Endodermal cell (in vitro differentiated cells): Measurements from ENCODE around the gene SLC17A3. TPM values are rescaled to one million over a fixed set of nuclear protein-coding genes. Genes with fewer than 3 reads are reported as not detected.

Experiments used
- DNase-seq: peaks from one replicate; pipeline ENCODE4 v3.0.0-alpha.2; 2017
- H3K27ac ChIP-seq: 2 replicates; pipeline ENCODE4 v1.5.1; 2013; ENCODE audit warnings: mild to moderate bottlenecking, low read depth, low read length, moderate library complexity
- H3K27me3 ChIP-seq: 2 replicates; pipeline ENCODE4 v1.6.1; 2013; ENCODE audit warnings: mild to moderate bottlenecking, low read length, moderate library complexity; ENCODE audit not compliant: insufficient read depth, control insufficient read depth, poor library complexity, severe bottlenecking
- H3K36me3 ChIP-seq: 2 replicates; pipeline ENCODE4 v1.7.0; 2013; ENCODE audit warnings: mild to moderate bottlenecking, low read length, moderate library complexity; ENCODE audit not compliant: control insufficient read depth, insufficient read depth
- H3K4me1 ChIP-seq: one replicate; pipeline ENCODE4 v1.7.0; 2013; ENCODE audit warnings: low read length; ENCODE audit not compliant: control insufficient read depth, insufficient read depth
- H3K4me3 ChIP-seq: 2 replicates; pipeline ENCODE4 v1.5.1; 2013; ENCODE audit warnings: mild to moderate bottlenecking, low read length, moderate library complexity
- H3K9ac ChIP-seq: 2 replicates; pipeline ENCODE4 v1.6.1; 2013; ENCODE audit warnings: mild to moderate bottlenecking, low read length, moderate library complexity; ENCODE audit not compliant: poor library complexity, severe bottlenecking; ENCODE audit errors: extremely low read depth
- H3K9me3 ChIP-seq: 2 replicates; pipeline ENCODE4 v1.6.1; 2013; ENCODE audit warnings: mild to moderate bottlenecking, low read length, moderate library complexity; ENCODE audit not compliant: control insufficient read depth
- H3K27ac Mint-ChIP-seq: 2 replicates; pipeline ENCODE4 v1.8.0; 2020; ENCODE audit warnings: mixed read lengths
- H3K27me3 Mint-ChIP-seq: 2 replicates; pipeline ENCODE4 v1.8.0; 2021; ENCODE audit warnings: mild to moderate bottlenecking, mixed read lengths; ENCODE audit not compliant: insufficient read depth
- H3K36me3 Mint-ChIP-seq: 2 replicates; pipeline ENCODE4 v1.8.0; 2020; ENCODE audit warnings: low read depth, mixed read lengths
- H3K4me1 Mint-ChIP-seq: 2 replicates; pipeline ENCODE4 v1.8.0; 2020; ENCODE audit warnings: mixed read lengths
- H3K4me3 Mint-ChIP-seq: 2 replicates; pipeline ENCODE4 v1.8.0; 2020; ENCODE audit warnings: mild to moderate bottlenecking, moderate library complexity, mixed read lengths
- H3K9me3 Mint-ChIP-seq: 2 replicates; pipeline ENCODE4 v1.8.0; 2020; ENCODE audit warnings: mild to moderate bottlenecking, mixed read lengths
- CTCF ChIP-seq: fragments of 200-600 bp; sonication (generic); conservative IDR thresholded peaks from 2 replicates; pipeline ENCODE4 v1.5.0; 2021; ENCODE audit warnings: antibody characterized with exemption, mild to moderate bottlenecking
- WGBS, 2 experiments: methylation state at CpG; one replicate each; pipeline versions ENCODE4 v1.1.5 to v1.1.7; 2013; ENCODE audit warnings: missing lambda C conversion rate in 2 of 2, mixed read lengths in 1 of 2; ENCODE audit not compliant: insufficient coverage in 1 of 2, insufficient read length in 1 of 2; 5-methylcytosine and 5-hydroxymethylcytosine counted together
- total RNA-seq, 2 donors: library from RNA; stranded (reverse); fragmentation: NEBNext Ultra II Directional in 1 of 2; extraction: Animal tissue kit (Norgen Biotek cat#: 25700) in 1 of 2; gene quantifications; 2 replicates in 1 of 2; 3 replicates in 1 of 2; pipeline ENCODE4 v1.2.1, GENCODE V29; 2021

The SLC17A3 gene
- total RNA-seq, 2 donors from 2014 or later = not detected

GRCh38 chr6:25916330-25916729 is 42.3 kb upstream of the SLC17A3 start:
- WGBS, 2 experiments = 92 to 100% methylated on average over 1 to 3 of the region's 3 CpGs
- H3K9me3 Mint-ChIP-seq = no peaks in the 10 kb centered on the region
- TF ChIP-seq CTCF = no peak

GRCh38 chr6:25913741-25914140 is 39.7 kb upstream of the SLC17A3 start:
- 75 to 85% methylated on average over 3 of the region's 3 CpGs for WGBS, 2 experiments
- Mint-ChIP-seq H3K4me3 (no peak overlapping the region), H3K27me3 (no peaks in the 10 kb centered on the region), H3K27ac (no peak overlapping the region), H3K36me3 (no peaks in the 10 kb centered on the region), H3K9me3 (no peaks in the 10 kb centered on the region), H3K4me1 (peaks cover 5% of the 10 kb centered on the region)
- Histone ChIP-seq H3K4me1 (no peaks in the 10 kb centered on the region), H3K4me3 (no peak overlapping the region), H3K9me3 (no peaks in the 10 kb centered on the region), H3K36me3 (no peaks in the 10 kb centered on the region), H3K27me3 (no peaks in the 10 kb centered on the region), H3K27ac (no peak overlapping the region), H3K9ac (no peak overlapping the region)
- no peak for TF ChIP-seq CTCF
- no peak for DNase-seq

More at GRCh38 chr6:25916330-25916729, 42.3 kb upstream of the SLC17A3 start:
- Histone ChIP-seq H3K9ac (no peak overlapping the region), H3K4me1 (no peaks in the 10 kb centered on the region), H3K4me3 (no peak overlapping the region), H3K9me3 (no peaks in the 10 kb centered on the region), H3K27ac (no peak overlapping the region), H3K27me3 (no peaks in the 10 kb centered on the region), H3K36me3 (no peaks in the 10 kb centered on the region)
- no peak for DNase-seq
- no peak overlapping the region for H3K4me3 Mint-ChIP-seq
- no peak overlapping the region for H3K27ac Mint-ChIP-seq
- H3K36me3 Mint-ChIP-seq = no peaks in the 10 kb centered on the region
- no peaks in the 10 kb centered on the region for H3K27me3 Mint-ChIP-seq
- H3K4me1 Mint-ChIP-seq = peaks cover 13% of the 10 kb centered on the region

- no peak overlapping the region for H3K9ac ChIP-seq
- no peaks in the 10 kb centered on the region for H3K27me3 ChIP-seq
- DNase-seq = no peak
- TF ChIP-seq CTCF = no peak
- Mint-ChIP-seq H3K27ac (no peak overlapping the region), H3K27me3 (no peaks in the 10 kb centered on the region), H3K9me3 (no peaks in the 10 kb centered on the region), H3K36me3 (no peaks in the 10 kb centered on the region), H3K4me1 (peaks cover 14% of the 10 kb centered on the region), H3K4me3 (no peak overlapping the region)
- H3K4me1 ChIP-seq = no peaks in the 10 kb centered on the region
- no peaks in the 10 kb centered on the region for H3K9me3 ChIP-seq
- H3K27ac ChIP-seq = no peak overlapping the region
- H3K36me3 ChIP-seq = no peaks in the 10 kb centered on the region
- H3K4me3 ChIP-seq = no peak overlapping the region
- WGBS, 2 experiments = 100% methylated on average over 4 of the region's 4 CpGs; no CpG with 5 or more reads in 1 of the 2 experiments
These were observed 37.3 kb upstream of the SLC17A3 start for GRCh38 chr6:25911351-25911750.
